Lung microvascular endothelial cell (primary cell): ENCODE measurements around the gene SART1. TPM values are rescaled to one million over a fixed set of nuclear protein-coding genes. Genes with fewer than 3 reads are reported as not detected.
"Not testable (repeated sequence)": the region's sequence is repeated elsewhere in the genome, so short reads cannot be mapped to it uniquely, and the experiment has no call there.

ENCODE experiments used
- DNase-seq, 2 donors: peaks; one replicate each; pipeline versions ENCODE4 v3.0.0 to v3.0.0-alpha.2; 2010; ENCODE audit warnings: low read depth in 2 of 2
- total RNA-seq: library from RNA; depleted of rRNA; stranded (reverse); fragments of >200 nt; gene quantifications from 2 replicates; pipeline ENCODE4 v1.2.1, GENCODE V29; 2014

SART1 gene
- total RNA-seq, 1 donor from 2014 or later = 30.2 TPM

GRCh38 chr11:65931773-65932557, 29.6 kb upstream of the SART1 start:
- no peak for DNase-seq

GRCh38 chr11:65932558-65932919, 29.0 kb upstream of the SART1 start:
- no peak for DNase-seq

- no peak for DNase-seq
Measured at GRCh38 chr11:65934014-65934413, 27.5 kb upstream of the SART1 start.

- DNase-seq = no peak
Measured at GRCh38 chr11:65937766-65938165, 23.8 kb upstream of the SART1 start.

GRCh38 chr11:65941720-65942310, 19.7 kb upstream of the SART1 start:
- no peak for DNase-seq

GRCh38 chr11:65942531-65942930, 19.0 kb upstream of the SART1 start:
- no peak for DNase-seq

- DNase-seq = no peak
Measured at GRCh38 chr11:65944191-65944590, 17.3 kb upstream of the SART1 start.

GRCh38 chr11:65944767-65945166, 16.8 kb upstream of the SART1 start:
- no peak for DNase-seq

GRCh38 chr11:65945430-65945911, 16.1 kb upstream of the SART1 start, which contains the start of gene TSGA10IP:
TSS of gene TSGA10IP (plus strand) at chr11:65945480. CDS start at chr11:65945676, 196 bp downstream.
- DNase-seq = no peak

GRCh38 chr11:65945941-65946558, 15.5 kb upstream of the SART1 start:
- DNase-seq = no peak

- no peak for DNase-seq
Measured at GRCh38 chr11:65946655-65947054, 14.9 kb upstream of the SART1 start.

GRCh38 chr11:65947133-65947532, 14.4 kb upstream of the SART1 start:
- DNase-seq = no peak

- no peak for DNase-seq
Measured at GRCh38 chr11:65947603-65948125, 13.9 kb upstream of the SART1 start.

- DNase-seq = not testable (repeated sequence)
Measured at GRCh38 chr11:65950711-65951110, 10.8 kb upstream of the SART1 start.

GRCh38 chr11:65951641-65952040, 9.9 kb upstream of the SART1 start:
- not testable (repeated sequence) for DNase-seq

- no peak for DNase-seq
Measured at GRCh38 chr11:65952052-65952521, 9.4 kb upstream of the SART1 start.

- no peak for DNase-seq
Measured at GRCh38 chr11:65953471-65953870, 8.1 kb upstream of the SART1 start.

- DNase-seq = no peak
Measured at GRCh38 chr11:65954771-65955170, 6.8 kb upstream of the SART1 start.

GRCh38 chr11:65958291-65958690, 3.2 kb upstream of the SART1 start:
- no peak for DNase-seq

GRCh38 chr11:65958774-65959420, 2.6 kb upstream of the SART1 start:
- no peak for DNase-seq

GRCh38 chr11:65960824-65961266, 689 bp upstream of the SART1 start:
- DNase-seq = no peak

- DNase-seq = no peak
Measured at GRCh38 chr11:65962141-65962564, 619 bp downstream of the SART1 start.
